Ascending aorta (tissue), 2 donors: ENCODE measurements around the gene MSI2. TPM values are rescaled to one million over a fixed set of nuclear protein-coding genes. Genes with fewer than 3 reads are reported as not detected.

Experiments
- DNase-seq, 2 donors: peaks; one replicate each; pipeline ENCODE4 v3.0.0-alpha.2; 2019; ENCODE audit warnings: low spot score in 2 of 2
- H3K27ac ChIP-seq, 2 donors: fragments of 200-600 bp; sonication (generic); one replicate each; pipeline ENCODE4 v1.5.1; 2016 to 2017; ENCODE audit warnings: mild to moderate bottlenecking in 1 of 2
- H3K27me3 ChIP-seq: fragments of 200-600 bp; sonication (generic); one replicate; pipeline ENCODE4 v1.5.1; 2017
- H3K36me3 ChIP-seq, 2 donors: fragments of 200-600 bp; sonication (generic); one replicate each; pipeline ENCODE4 v1.5.1; 2016
- H3K4me1 ChIP-seq, 2 donors: fragments of 200-600 bp; sonication (generic); one replicate each; pipeline ENCODE4 v1.5.1; 2016 to 2017; ENCODE audit warnings: mild to moderate bottlenecking in 1 of 2
- H3K4me3 ChIP-seq, 2 donors: fragments of 200-600 bp; sonication (generic); one replicate each; pipeline ENCODE4 v1.5.1; 2016 to 2017; ENCODE audit warnings: mild to moderate bottlenecking in 1 of 2
- H3K9me3 ChIP-seq, 2 donors: fragments of 200-600 bp; sonication (generic); one replicate each; pipeline ENCODE4 v1.5.1; 2016
- CTCF ChIP-seq, 3 experiments: fragments of 200-600 bp in 2 of 3; fragments of 450-650 bp in 1 of 3; sonication (generic) in 2 of 3; IDR thresholded peaks; one replicate each; pipeline ENCODE4 v1.5.1; 2016 to 2019; ENCODE audit warnings: antibody characterized with exemption in 3 of 3, mild to moderate bottlenecking in 1 of 3, moderate library complexity in 1 of 3
- intact Hi-C: fragments of 100-400 bp; cut with DNase I; formaldehyde crosslinking; loops from one replicate; pipeline ENCODE4 v1.15.1; 2023
- total RNA-seq: library from RNA; depleted of rRNA; stranded (reverse); fragments of >200 nt; gene quantifications from one replicate; pipeline ENCODE4 v1.1.0, GENCODE V29; 2016

Gene MSI2
- total RNA-seq, 1 donor from 2014 or later, result 11.7 TPM

- H3K4me3 ChIP-seq, result no peak overlapping the region
- H3K27me3 ChIP-seq, result no peaks in the 10 kb centered on the region
- H3K36me3 ChIP-seq, result no peaks in the 10 kb centered on the region
- no peaks in the 10 kb centered on the region for H3K4me1 ChIP-seq
- no peak for DNase-seq
- no peaks in the 10 kb centered on the region for H3K9me3 ChIP-seq
- H3K27ac ChIP-seq, result no peak overlapping the region
- intact Hi-C loops, result no loop called here
- TF ChIP-seq CTCF (IDR thresholded peaks at IDR 0.05), result no peak
Measured at GRCh38 chr17:57697197-57697596, 440.9 kb downstream of the MSI2 start.

DNA sequence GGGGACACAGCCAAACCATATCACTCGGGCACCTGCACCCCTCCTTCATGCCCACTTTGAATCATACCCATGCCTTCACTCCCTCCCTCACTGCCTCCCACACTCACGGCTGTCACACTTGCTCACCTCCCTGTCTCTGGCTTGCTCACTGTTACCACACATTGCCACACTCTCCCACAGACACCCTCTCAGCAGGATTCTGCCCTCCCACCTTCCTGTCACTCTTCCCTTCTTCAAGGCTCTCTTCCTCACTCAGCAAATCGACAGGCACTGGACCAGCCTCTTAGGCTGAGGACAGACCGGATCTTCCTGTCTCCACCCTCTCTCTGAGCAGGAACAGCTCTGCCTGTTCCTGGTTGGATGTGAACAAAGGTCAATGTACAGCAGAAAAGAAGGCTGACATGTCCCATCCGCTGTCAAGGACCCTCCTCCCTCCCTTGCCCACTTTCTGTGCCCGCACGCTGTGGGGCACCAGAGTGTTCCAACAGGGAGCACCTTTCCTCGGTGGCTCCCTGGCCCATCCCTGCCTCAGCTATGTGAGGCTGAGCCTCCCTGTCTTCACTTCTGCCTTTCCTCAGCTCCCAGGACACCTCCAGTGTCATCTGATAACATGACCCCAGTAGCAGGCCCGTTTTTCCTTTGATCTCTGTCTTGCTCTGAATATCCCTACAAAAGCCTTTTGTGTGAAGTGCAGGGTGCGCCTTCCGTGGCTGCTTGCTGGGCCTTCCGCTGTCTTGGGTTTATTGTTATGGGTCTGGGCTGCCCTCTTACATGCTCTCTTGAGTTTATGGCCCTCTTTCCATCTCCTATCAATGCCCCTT lies 441.8 kb downstream of the MSI2 start:
- intact Hi-C loops, result no loop called here
- H3K4me1 ChIP-seq, result no peaks in the 10 kb centered on the region
- no peaks in the 10 kb centered on the region for H3K27me3 ChIP-seq
- no peaks in the 10 kb centered on the region for H3K9me3 ChIP-seq
- H3K4me3 ChIP-seq, result no peak overlapping the region
- H3K36me3 ChIP-seq, result no peaks in the 10 kb centered on the region
- no peak for DNase-seq
- H3K27ac ChIP-seq, result no peak overlapping the region
- no peak for TF ChIP-seq CTCF (IDR thresholded peaks at IDR 0.05)

DNA sequence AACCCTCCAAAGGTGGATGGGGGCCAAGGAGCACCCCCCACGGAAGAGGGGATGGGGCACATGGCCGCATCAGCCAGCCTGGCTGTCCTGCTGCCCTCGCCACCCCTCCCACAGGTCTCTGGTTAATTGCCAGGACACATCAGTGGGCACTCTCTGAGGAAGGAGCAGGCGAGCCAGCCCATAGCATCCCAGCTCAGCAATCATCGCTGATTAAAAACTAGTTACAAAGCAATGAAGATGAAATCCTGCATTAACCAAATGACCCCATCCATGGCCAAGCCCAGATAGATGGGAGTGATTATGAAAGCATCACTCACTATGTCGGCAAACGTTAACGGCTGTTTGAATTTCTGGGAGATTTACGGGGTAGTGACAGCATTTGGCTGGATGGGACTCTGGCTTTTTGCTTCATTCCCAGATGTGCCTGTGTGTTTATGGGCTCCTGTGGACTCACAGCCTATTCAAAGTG lies 443.5 kb downstream of the MSI2 start:
- Histone ChIP-seq H3K27ac (no peak overlapping the region), H3K36me3 (no peaks in the 10 kb centered on the region), H3K4me3 (no peak overlapping the region), H3K4me1 (no peaks in the 10 kb centered on the region), H3K9me3 (no peaks in the 10 kb centered on the region), H3K27me3 (no peaks in the 10 kb centered on the region)
- no peak for DNase-seq
- TF ChIP-seq CTCF (IDR thresholded peaks at IDR 0.05), result no peak
- intact Hi-C loops, result no loop called here

DNA sequence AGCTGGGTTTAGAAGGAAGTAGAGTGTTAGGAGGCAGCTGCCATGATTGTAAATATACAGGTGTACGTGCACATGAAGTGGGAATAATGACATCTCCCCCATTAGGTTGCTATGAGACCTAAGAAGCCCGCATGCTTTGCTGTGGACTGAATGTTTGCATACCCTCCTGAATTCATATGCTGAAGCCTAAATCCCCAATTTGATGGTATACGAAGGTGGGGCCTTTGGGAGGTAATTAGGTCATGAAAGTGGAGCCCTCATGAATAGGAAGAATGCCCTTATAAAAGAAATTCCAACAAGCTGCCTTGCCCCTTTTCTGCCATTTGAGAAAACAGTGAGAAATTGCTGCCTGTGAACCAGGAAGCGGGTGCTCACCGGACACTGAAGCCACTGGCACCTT lies 444.8 kb downstream of the MSI2 start:
- H3K4me1 ChIP-seq, result no peaks in the 10 kb centered on the region
- intact Hi-C loops, result no loop called here
- no peak overlapping the region for H3K4me3 ChIP-seq
- TF ChIP-seq CTCF (IDR thresholded peaks at IDR 0.05), result no peak
- no peaks in the 10 kb centered on the region for H3K9me3 ChIP-seq
- H3K36me3 ChIP-seq, result no peaks in the 10 kb centered on the region
- H3K27ac ChIP-seq, result no peak overlapping the region
- no peak for DNase-seq
- no peaks in the 10 kb centered on the region for H3K27me3 ChIP-seq

DNA sequence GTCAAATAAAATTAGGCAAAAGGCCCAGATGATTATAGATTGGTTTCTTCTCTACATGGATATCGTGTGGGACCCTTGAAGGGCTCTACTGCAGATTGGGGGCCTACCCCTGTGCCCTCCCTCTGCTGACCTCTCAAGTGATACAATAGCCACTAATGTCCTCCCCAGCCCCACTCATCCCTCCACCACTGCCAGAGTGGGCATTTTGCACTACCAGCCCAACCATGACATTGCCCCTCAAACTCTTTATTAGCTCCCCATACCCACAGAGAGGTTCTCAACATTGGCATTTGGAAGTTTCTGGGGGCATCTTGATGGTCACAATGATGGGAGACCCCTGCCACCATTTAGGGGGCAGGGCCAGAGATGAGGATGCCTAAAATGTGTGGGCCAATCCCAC lies 446.9 kb downstream of the MSI2 start:
- Histone ChIP-seq H3K4me3 (no peak overlapping the region), H3K9me3 (no peaks in the 10 kb centered on the region), H3K27ac (no peak overlapping the region), H3K4me1 (no peaks in the 10 kb centered on the region), H3K27me3 (no peaks in the 10 kb centered on the region), H3K36me3 (no peaks in the 10 kb centered on the region)
- DNase-seq, result no peak
- no peak for TF ChIP-seq CTCF (IDR thresholded peaks at IDR 0.05)
- intact Hi-C loops, result no loop called here
